B cell (primary cell): ENCODE results near the gene ITPKC. TPM values are rescaled to one million over a fixed set of nuclear protein-coding genes. Genes with fewer than 3 reads are reported as not detected.
A peak's percentile ranks its signal among the peaks of the same experiment; 100 is the strongest.

ENCODE experiments used
- ATAC-seq: fragments of 200-7000 bp; cut with Tn5 transposase; one replicate; pipeline ENCODE4 v1.10.0; 2021; ENCODE audit warnings: low read depth, mild to moderate bottlenecking, moderate number of reproducible peaks, moderate library complexity
- CTCF ChIA-PET: fragments of 350-600 bp; sonication (Branson Sonifier 250); formaldehyde crosslinking; loops from one replicate; lab custom pipeline; 2021; ENCODE audit warnings: antibody characterized with exemption, inconsistent platforms; lab: Charles Lee
- POLR2A ChIA-PET: fragments of 350-600 bp; sonication (Branson Sonifier 250); formaldehyde crosslinking; loops from one replicate; lab custom pipeline; 2021; ENCODE audit warnings: antibody characterized with exemption; lab: Charles Lee
- DNase-seq: peaks from one replicate; pipeline ENCODE4 v3.0.0; 2013
- H2AFZ ChIP-seq: 2 replicates; pipeline ENCODE4 v1.6.1; 2012; ENCODE audit warnings: mild to moderate bottlenecking, low read depth, low read length; ENCODE audit not compliant: insufficient read depth, poor library complexity, severe bottlenecking
- H3K27ac ChIP-seq, 2 donors: 1 replicate in 1 of 2; 2 replicates in 1 of 2; pipeline ENCODE4 v1.5.1; 2012 to 2013; ENCODE audit warnings: low read length in 2 of 2, mild to moderate bottlenecking in 2 of 2, moderate library complexity in 1 of 2
- H3K27me3 ChIP-seq, 4 experiments: fragments of 200-600 bp in 1 of 4; sonication (generic) in 1 of 4; replicated peaks in 1 of 4; 1 replicate in 2 of 4; 2 replicates in 2 of 4; pipeline versions ENCODE4 v1.6.1 to v1.7.0; 2013 to 2016; ENCODE audit warnings: low read length in 3 of 4, mild to moderate bottlenecking in 2 of 4, mixed read lengths in 1 of 4, moderate library complexity in 1 of 4; ENCODE audit not compliant: insufficient read depth in 4 of 4, control insufficient read depth in 3 of 4; ENCODE audit errors: control extremely low read depth in 1 of 4
- H3K36me3 ChIP-seq, 2 experiments: replicated peaks in 1 of 2; 1 replicate in 1 of 2; 2 replicates in 1 of 2; pipeline versions ENCODE4 v1.6.1 to v1.7.1; 2013; ENCODE audit warnings: low read length in 1 of 2; ENCODE audit not compliant: insufficient read depth in 2 of 2, control insufficient read depth in 1 of 2; ENCODE audit errors: control extremely low read depth in 1 of 2, extremely low read depth in 1 of 2
- H3K4me1 ChIP-seq, 2 donors: fragments of 200-600 bp in 1 of 2; sonication (generic) in 1 of 2; 1 replicate in 1 of 2; 2 replicates in 1 of 2; pipeline versions ENCODE4 v1.5.1 to v1.6.1; 2013 to 2017; ENCODE audit warnings: low read length in 2 of 2; ENCODE audit not compliant: control insufficient read depth in 2 of 2, insufficient read depth in 2 of 2
- H3K4me2 ChIP-seq: replicated peaks from 2 replicates; pipeline ENCODE3; 2012; ENCODE audit warnings: mild to moderate bottlenecking, low read depth, low read length; ENCODE audit not compliant: poor library complexity, severe bottlenecking
- H3K4me3 ChIP-seq, 5 experiments: fragments of 200-600 bp in 1 of 5; sonication (generic) in 1 of 5; 1 replicate in 3 of 5; 2 replicates in 2 of 5; pipeline versions ENCODE4 v1.5.1 to v1.7.0; 2011 to 2016; ENCODE audit warnings: low read length in 4 of 5, mild to moderate bottlenecking in 4 of 5, low read depth in 2 of 5, control low read depth in 1 of 5, moderate library complexity in 1 of 5; ENCODE audit not compliant: insufficient read depth in 1 of 5; ENCODE audit errors: control extremely low read depth in 1 of 5, extremely low read depth in 1 of 5
- H3K79me2 ChIP-seq: fragments of 200-600 bp; sonication (generic); one replicate; pipeline ENCODE4 v1.6.0; 2016; ENCODE audit warnings: low read length; ENCODE audit not compliant: control insufficient read depth, insufficient read depth
- H3K9ac ChIP-seq: fragments of 200-600 bp; sonication (generic); 2 replicates; pipeline ENCODE4 v1.6.1; 2017; ENCODE audit warnings: mild to moderate bottlenecking, low read length, moderate library complexity
- H3K9me3 ChIP-seq, 3 donors: one replicate each; pipeline versions ENCODE4 v1.6.1 to v1.7.1; 2013; ENCODE audit warnings: low read length in 2 of 3; ENCODE audit not compliant: control insufficient read depth in 2 of 3, insufficient read depth in 1 of 3; ENCODE audit errors: control extremely low read depth in 1 of 3
- H4K20me1 ChIP-seq: 2 replicates; pipeline ENCODE4 v1.6.0; 2012; ENCODE audit warnings: mild to moderate bottlenecking, low read length; ENCODE audit not compliant: insufficient read depth, control insufficient read depth, poor library complexity, severe bottlenecking
- H3K27ac Mint-ChIP-seq: one replicate; pipeline ENCODE4 v1.8.0; 2021; ENCODE audit warnings: mixed read lengths
- H3K27me3 Mint-ChIP-seq: one replicate; pipeline ENCODE4 v1.8.0; 2021; ENCODE audit warnings: mixed read lengths
- H3K4me1 Mint-ChIP-seq: one replicate; pipeline ENCODE4 v1.8.0; 2021; ENCODE audit warnings: mixed read lengths
- H3K4me3 Mint-ChIP-seq: one replicate; pipeline ENCODE4 v1.8.0; 2021; ENCODE audit warnings: mixed read lengths
- H3K9me3 Mint-ChIP-seq: one replicate; pipeline ENCODE4 v1.8.0; 2022; ENCODE audit warnings: mixed read lengths; ENCODE audit not compliant: insufficient read depth
- EZH2 ChIP-seq: IDR thresholded peaks from 2 replicates; pipeline ENCODE4 v1.6.1; 2012; ENCODE audit warnings: borderline replicate concordance, low read depth, mild to moderate bottlenecking, moderate library complexity, low read length; ENCODE audit not compliant: insufficient read depth, poor library complexity, severe bottlenecking
- WGBS: methylation state at CpG from one replicate; pipeline ENCODE4 v1.1.5; 2013; ENCODE audit warnings: missing lambda C conversion rate; ENCODE audit not compliant: insufficient coverage; 5-methylcytosine and 5-hydroxymethylcytosine counted together
- intact Hi-C: fragments of 100-400 bp; cut with micrococcal nuclease; formaldehyde crosslinking; loops from one replicate; pipeline ENCODE4 v1.10.0; 2022
- polyA plus RNA-seq: library from polyadenylated mRNA; depleted of rRNA; stranded (reverse); fragments of >200 nt; gene quantifications from 2 replicates; pipeline ENCODE4 v1.2.3, GENCODE V29; 2012
- total RNA-seq, 2 donors: library from RNA; stranded (reverse); fragments of 120-200 nt in 1 of 2; gene quantifications; 1 replicate in 1 of 2; 2 replicates in 1 of 2; pipeline versions ENCODE4 v1.2.3 to v1.2.4, GENCODE V29; 2013 to 2022
- TF ChIP-seq, protein P1 (sequence below): fragments of 200-600 bp; IDR thresholded peaks from one replicate; pipeline ENCODE4 v1.8.0; 2022; ENCODE audit warnings: antibody characterized with exemption, mild to moderate bottlenecking

Gene ITPKC
- total and polyA plus RNA-seq, 2 donors (not counting 1 experiment from before 2014, with no cell fraction given): 8.7 to 16.0 TPM

GRCh38 chr19:40717880-40718773 lies 1.2 kb downstream of the ITPKC start:
- Histone ChIP-seq H3K27me3 (no peaks in the 10 kb centered on the region), H3K9me3 (no peaks in the 10 kb centered on the region), H3K79me2 (peaks cover 73% of the 10 kb centered on the region), H3K4me2 (peak overlapping the region; percentile 90), H3K36me3 (peaks cover 0 to 5% of the 10 kb centered on the region in 2 experiments), H3K4me1 (peaks cover 47 to 64% of the 10 kb centered on the region in 2 donors), H4K20me1 (peaks cover 10% of the 10 kb centered on the region), H3K4me3 (peak overlapping the region; percentile 79 to 90 (median 83)), H2AFZ (peak overlapping the region; percentile 86), H3K9ac (peak overlapping the region; percentile 90), H3K27ac (peak overlapping the region in 1 of 2 donors; percentile 90)
- peak overlapping the region; percentile 57 for H3K27ac Mint-ChIP-seq
- DNase-seq (peak; percentile 33), ATAC-seq (no peak)
- H3K4me3 Mint-ChIP-seq: peak overlapping the region; percentile 87
- intact Hi-C loops: loop anchor here (1.0 to 10.0 kb wide), 3 partner anchors 55 to 679 kb away; partner anchors contain the start of genes BCKDHA and EXOSC5
- H3K9me3 Mint-ChIP-seq: no peaks in the 10 kb centered on the region
- H3K27me3 Mint-ChIP-seq: no peaks in the 10 kb centered on the region
- TF ChIP-seq, protein P1, sequence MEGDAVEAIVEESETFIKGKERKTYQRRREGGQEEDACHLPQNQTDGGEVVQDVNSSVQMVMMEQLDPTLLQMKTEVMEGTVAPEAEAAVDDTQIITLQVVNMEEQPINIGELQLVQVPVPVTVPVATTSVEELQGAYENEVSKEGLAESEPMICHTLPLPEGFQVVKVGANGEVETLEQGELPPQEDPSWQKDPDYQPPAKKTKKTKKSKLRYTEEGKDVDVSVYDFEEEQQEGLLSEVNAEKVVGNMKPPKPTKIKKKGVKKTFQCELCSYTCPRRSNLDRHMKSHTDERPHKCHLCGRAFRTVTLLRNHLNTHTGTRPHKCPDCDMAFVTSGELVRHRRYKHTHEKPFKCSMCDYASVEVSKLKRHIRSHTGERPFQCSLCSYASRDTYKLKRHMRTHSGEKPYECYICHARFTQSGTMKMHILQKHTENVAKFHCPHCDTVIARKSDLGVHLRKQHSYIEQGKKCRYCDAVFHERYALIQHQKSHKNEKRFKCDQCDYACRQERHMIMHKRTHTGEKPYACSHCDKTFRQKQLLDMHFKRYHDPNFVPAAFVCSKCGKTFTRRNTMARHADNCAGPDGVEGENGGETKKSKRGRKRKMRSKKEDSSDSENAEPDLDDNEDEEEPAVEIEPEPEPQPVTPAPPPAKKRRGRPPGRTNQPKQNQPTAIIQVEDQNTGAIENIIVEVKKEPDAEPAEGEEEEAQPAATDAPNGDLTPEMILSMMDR: no peak
- TF ChIP-seq EZH2: no peak
- H3K4me1 Mint-ChIP-seq: peaks cover 69% of the 10 kb centered on the region
- WGBS: 77% methylated on average over 20 of the region's 20 CpGs
- ChIA-PET POLR2A (interaction anchor here (1.4 to 2.0 kb wide), 3 partner anchors 32 to 83 kb away, joined by 3 to 15 read pairs (median 7); partner anchors contain the start of genes ACTMAP, RAB4B and SNRPA), CTCF (interaction anchor here (1.3 to 2.0 kb wide), 5 partner anchors 12 to 101 kb away, joined by 3 to 9 read pairs (median 5); partner anchors contain the start of genes ACTMAP and SNRPA)
